IPS-18c (cell line): Measurements from ENCODE around the gene TOP3A.

Experiments
- H3K4me3 ChIP-seq: 2 replicates; pipeline ENCODE4 v1.7.0; 2013; ENCODE audit warnings: low read depth, mild to moderate bottlenecking, low read length, moderate library complexity; ENCODE audit not compliant: insufficient read depth
- H3K9me3 ChIP-seq: one replicate; pipeline ENCODE4 v1.6.1; 2013; ENCODE audit warnings: mild to moderate bottlenecking, low read length, moderate library complexity; ENCODE audit not compliant: control insufficient read depth, insufficient read depth

Gene TOP3A

GRCh38 chr17:18229771-18230170, 85.0 kb downstream of the TOP3A start:
- H3K4me3 ChIP-seq = no peak overlapping the region
- no peaks in the 10 kb centered on the region for H3K9me3 ChIP-seq

- H3K9me3 ChIP-seq = no peaks in the 10 kb centered on the region
- H3K4me3 ChIP-seq = no peak overlapping the region
Measured at GRCh38 chr17:18229254-18229653, 85.5 kb downstream of the TOP3A start.

GRCh38 chr17:18228176-18228682, 86.6 kb downstream of the TOP3A start:
- H3K9me3 ChIP-seq = no peaks in the 10 kb centered on the region
- no peak overlapping the region for H3K4me3 ChIP-seq

- Histone ChIP-seq H3K4me3 (no peak overlapping the region; the same call in 1 of the 2 replicates), H3K9me3 (no peaks in the 10 kb centered on the region)
Measured at GRCh38 chr17:18227635-18228034, 87.2 kb downstream of the TOP3A start.

GRCh38 chr17:18226284-18226945, 88.4 kb downstream of the TOP3A start:
- peak overlapping the region; percentile 93 for H3K4me3 ChIP-seq

GRCh38 chr17:18225642-18226283, 89.0 kb downstream of the TOP3A start:
- Histone ChIP-seq H3K9me3 (no peaks in the 10 kb centered on the region), H3K4me3 (peak overlapping the region; percentile 93)

More at GRCh38 chr17:18226284-18226945, 88.4 kb downstream of the TOP3A start:
- no peaks in the 10 kb centered on the region for H3K9me3 ChIP-seq

GRCh38 chr17:18225121-18225641, 89.6 kb downstream of the TOP3A start, which contains the start of gene LLGL1:
Gene LLGL1, plus strand, starts transcription at chr17:18225635. Its CDS starts 48 bp downstream, at chr17:18225683.
- peak within 1 kb of the TSS; percentile 93 for H3K4me3 ChIP-seq

GRCh38 chr17:18224387-18225120, 90.2 kb downstream of the TOP3A start:
- Histone ChIP-seq H3K4me3 (peak overlapping the region; percentile 59), H3K9me3 (no peaks in the 10 kb centered on the region)

More at GRCh38 chr17:18225121-18225641, 89.6 kb downstream of the TOP3A start, which contains the start of gene LLGL1:
- H3K9me3 ChIP-seq = no peaks in the 10 kb centered on the region

GRCh38 chr17:18224053-18224386, 90.8 kb downstream of the TOP3A start:
- no peaks in the 10 kb centered on the region for H3K9me3 ChIP-seq
- H3K4me3 ChIP-seq = peak overlapping the region; percentile 59; the same call in 1 of the 2 replicates
